ENCODE measurements around the gene FBXL15.

DNA sequence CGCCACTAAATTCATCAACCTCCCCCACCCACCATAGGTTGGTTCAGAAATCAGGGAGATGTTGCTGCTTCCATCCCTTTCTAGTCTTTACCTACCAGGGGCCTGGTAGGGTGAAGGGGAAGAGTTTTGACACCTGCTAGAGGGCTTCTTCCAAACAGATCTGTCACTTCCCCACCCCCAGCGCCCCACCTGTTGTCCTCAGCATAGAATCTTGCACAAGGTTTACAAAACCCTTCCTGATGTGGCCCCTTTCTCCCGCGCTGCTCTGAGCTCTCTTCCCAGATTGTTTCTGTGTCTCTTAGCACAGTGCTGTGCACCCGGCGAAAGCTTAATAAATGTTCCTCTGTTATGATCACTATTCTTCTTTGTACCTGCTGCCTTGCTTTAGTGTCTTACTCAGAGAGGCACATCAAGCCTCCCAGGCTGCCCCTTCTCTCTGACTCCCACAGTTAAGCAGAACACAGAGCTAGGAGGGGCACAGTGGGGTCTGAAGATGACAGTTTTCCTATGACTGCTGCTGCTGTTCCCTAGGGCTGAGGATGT lies 41.9 kb downstream of the FBXL15 start:
- TF ChIP-seq, protein P1, sequence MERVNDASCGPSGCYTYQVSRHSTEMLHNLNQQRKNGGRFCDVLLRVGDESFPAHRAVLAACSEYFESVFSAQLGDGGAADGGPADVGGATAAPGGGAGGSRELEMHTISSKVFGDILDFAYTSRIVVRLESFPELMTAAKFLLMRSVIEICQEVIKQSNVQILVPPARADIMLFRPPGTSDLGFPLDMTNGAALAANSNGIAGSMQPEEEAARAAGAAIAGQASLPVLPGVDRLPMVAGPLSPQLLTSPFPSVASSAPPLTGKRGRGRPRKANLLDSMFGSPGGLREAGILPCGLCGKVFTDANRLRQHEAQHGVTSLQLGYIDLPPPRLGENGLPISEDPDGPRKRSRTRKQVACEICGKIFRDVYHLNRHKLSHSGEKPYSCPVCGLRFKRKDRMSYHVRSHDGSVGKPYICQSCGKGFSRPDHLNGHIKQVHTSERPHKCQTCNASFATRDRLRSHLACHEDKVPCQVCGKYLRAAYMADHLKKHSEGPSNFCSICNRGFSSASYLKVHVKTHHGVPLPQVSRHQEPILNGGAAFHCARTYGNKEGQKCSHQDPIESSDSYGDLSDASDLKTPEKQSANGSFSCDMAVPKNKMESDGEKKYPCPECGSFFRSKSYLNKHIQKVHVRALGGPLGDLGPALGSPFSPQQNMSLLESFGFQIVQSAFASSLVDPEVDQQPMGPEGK (CRISPR knock-in tag; IDR thresholded peaks at IDR 0.05; ENCODE audit: borderline replicate concordance): no peak
- TF ChIP-seq ZFP30 (CRISPR knock-in tag; IDR thresholded peaks at IDR 0.05): no peak
- no peak for TF ChIP-seq TCF4 (CRISPR knock-in tag; IDR thresholded peaks at IDR 0.05; ENCODE audit: borderline replicate concordance)
- TF ChIP-seq ISL1 (CRISPR knock-in tag; IDR thresholded peaks at IDR 0.05): no peak
- TF ChIP-seq ZC3H10 (CRISPR knock-in tag; IDR thresholded peaks at IDR 0.05): no peak
- no peak for TF ChIP-seq PPARA (CRISPR knock-in tag; IDR thresholded peaks at IDR 0.05; ENCODE audit: borderline replicate concordance)
- TF ChIP-seq ESRRG (CRISPR knock-in tag; IDR thresholded peaks at IDR 0.05): no peak
- TF ChIP-seq ZNF565 (CRISPR knock-in tag; conservative IDR thresholded peaks at IDR 0.05; ENCODE audit: low read depth): no peak
- TF ChIP-seq GLIS3 (CRISPR knock-in tag; IDR thresholded peaks at IDR 0.05): no peak

Data from SK-N-SH treated with all-trans-retinoic acid at 6 μM for 48 hours (cell line).